ENCODE results near the gene NR6A1. TPM values are rescaled to one million over a fixed set of nuclear protein-coding genes. Genes with fewer than 3 reads are reported as not detected.

Gene NR6A1
- total RNA-seq, 2 donors from 2014 or later, result 4.8 to 4.9 TPM

- intact Hi-C loops (cut with DNase I), result no loop called here
- no peaks in the 10 kb centered on the region for H3K36me3 ChIP-seq
- no peaks in the 10 kb centered on the region for H3K27me3 ChIP-seq
- no peak overlapping the region for H3K27ac ChIP-seq
- no peak for DNase-seq
- no peak for TF ChIP-seq CTCF (IDR thresholded peaks at IDR 0.05)
- no peaks in the 10 kb centered on the region for H3K4me1 ChIP-seq
- H3K9me3 ChIP-seq, result no peaks in the 10 kb centered on the region
- H3K4me3 ChIP-seq, result no peak overlapping the region
- no peak overlapping the region for H3K9ac ChIP-seq (ENCODE audit: low read depth in 2 of 2, low read length in 2 of 2)
Measured at GRCh38 chr9:124720429-124721108, 50.5 kb downstream of the NR6A1 start.

- Histone ChIP-seq H3K4me1 (no peaks in the 10 kb centered on the region), H3K27me3 (no peaks in the 10 kb centered on the region), H3K9ac (ENCODE audit: low read depth in 2 of 2, low read length in 2 of 2) (no peak overlapping the region), H3K27ac (no peak overlapping the region), H3K9me3 (no peaks in the 10 kb centered on the region), H3K4me3 (no peak overlapping the region), H3K36me3 (no peaks in the 10 kb centered on the region)
- intact Hi-C loops (cut with DNase I), result no loop called here
- TF ChIP-seq CTCF (IDR thresholded peaks at IDR 0.05), result no peak
- DNase-seq, result no peak
Measured at GRCh38 chr9:124718928-124719327, 52.2 kb downstream of the NR6A1 start.

GRCh38 chr9:124717597-124717996 lies 53.5 kb downstream of the NR6A1 start:
- no peak for DNase-seq
- no peak overlapping the region for H3K4me3 ChIP-seq
- H3K4me1 ChIP-seq, result no peaks in the 10 kb centered on the region
- intact Hi-C loops (cut with DNase I), result no loop called here
- H3K9ac ChIP-seq (ENCODE audit: low read depth in 2 of 2, low read length in 2 of 2), result no peak overlapping the region
- no peaks in the 10 kb centered on the region for H3K27me3 ChIP-seq
- no peak overlapping the region for H3K27ac ChIP-seq
- no peak for TF ChIP-seq CTCF (IDR thresholded peaks at IDR 0.05)
- no peaks in the 10 kb centered on the region for H3K9me3 ChIP-seq
- H3K36me3 ChIP-seq, result no peaks in the 10 kb centered on the region

GRCh38 chr9:124716808-124717207 lies 54.3 kb downstream of the NR6A1 start:
- DNase-seq, result no peak
- Histone ChIP-seq H3K36me3 (no peaks in the 10 kb centered on the region), H3K4me1 (no peaks in the 10 kb centered on the region), H3K9me3 (no peaks in the 10 kb centered on the region), H3K9ac (ENCODE audit: low read depth in 2 of 2, low read length in 2 of 2) (no peak overlapping the region), H3K27me3 (no peaks in the 10 kb centered on the region), H3K27ac (no peak overlapping the region), H3K4me3 (no peak overlapping the region)
- intact Hi-C loops (cut with DNase I), result no loop called here
- no peak for TF ChIP-seq CTCF (IDR thresholded peaks at IDR 0.05)

GRCh38 chr9:124710766-124711165 lies 60.3 kb downstream of the NR6A1 start:
- no peaks in the 10 kb centered on the region for H3K27me3 ChIP-seq
- H3K9ac ChIP-seq (ENCODE audit: low read depth in 2 of 2, low read length in 2 of 2), result no peak overlapping the region
- DNase-seq, result no peak
- H3K4me3 ChIP-seq, result no peak overlapping the region
- no peaks in the 10 kb centered on the region for H3K4me1 ChIP-seq
- H3K9me3 ChIP-seq, result no peaks in the 10 kb centered on the region
- intact Hi-C loops (cut with DNase I), result loop anchor here (5.0 kb wide), 3 partner anchors 57 to 158 kb away; no protein-coding TSS in a partner anchor
- TF ChIP-seq CTCF (IDR thresholded peaks at IDR 0.05), result no peak
- no peaks in the 10 kb centered on the region for H3K36me3 ChIP-seq
- no peak overlapping the region for H3K27ac ChIP-seq

All from colonic mucosa (tissue), 4 donors.